GM20431 (cell line): Measurements from ENCODE around the gene TMEM248.
"Not testable (repeated sequence)": the region's sequence is repeated elsewhere in the genome, so short reads cannot be mapped to it uniquely, and the experiment has no call there.

Experiments
- in situ Hi-C: fragments of 300-500 bp; cut with MseI, MboI; formaldehyde crosslinking; loops from one replicate; pipeline ENCODE4 v1.15.0; 2020; ENCODE audit warnings: low sequenced_read_pairs; ENCODE audit not compliant: unreplicated experiment

TMEM248 gene

DNA sequence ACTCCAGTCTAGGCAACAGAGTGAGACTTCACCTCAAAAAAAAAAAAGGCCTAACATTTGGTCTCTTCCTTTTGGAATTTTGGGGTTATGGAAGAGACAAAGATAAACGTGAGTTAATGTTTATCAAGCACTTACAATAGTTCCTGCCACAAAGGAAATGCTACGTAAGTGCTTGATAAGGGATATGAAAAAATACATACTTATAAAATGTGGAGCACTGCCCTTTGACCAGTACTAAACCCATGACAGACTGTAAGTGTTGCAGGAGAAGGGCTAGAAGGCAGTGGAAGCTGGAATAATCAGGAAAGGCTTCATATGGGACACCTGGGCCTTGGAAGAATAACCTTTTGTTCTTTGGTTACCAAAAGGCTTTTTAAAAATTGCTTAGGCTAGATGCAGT is 25.5 kb downstream of the TMEM248 start:
- in situ Hi-C loops, result no loop called here

DNA sequence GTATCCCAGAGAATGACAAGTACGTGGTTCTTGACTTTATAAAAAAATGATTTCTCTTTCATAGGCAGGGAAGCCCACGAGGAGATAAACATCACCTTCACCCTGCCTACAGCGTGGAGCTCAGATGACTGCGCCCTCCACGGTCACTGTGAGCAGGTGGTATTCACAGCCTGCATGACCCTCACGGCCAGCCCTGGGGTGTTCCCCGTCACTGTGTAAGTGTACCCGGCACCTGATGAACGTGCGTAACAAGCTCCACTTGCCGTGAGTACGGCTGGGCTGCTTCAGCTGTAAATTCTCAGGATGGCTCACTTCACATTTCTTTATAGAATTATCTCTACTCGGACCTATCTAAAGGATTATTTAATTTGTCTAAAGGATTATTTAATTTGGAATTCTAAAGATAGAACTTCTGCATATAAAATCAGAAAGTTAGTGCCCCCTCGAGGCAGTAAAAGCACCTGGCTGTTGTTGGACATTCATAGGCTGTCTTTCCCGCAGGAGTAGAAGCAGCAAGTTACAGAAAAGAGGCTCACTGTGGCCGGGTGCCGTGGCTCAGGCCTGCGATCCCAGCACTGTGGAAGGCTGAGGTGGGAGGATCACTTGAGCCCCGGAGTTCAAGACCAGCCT is 27.6 kb downstream of the TMEM248 start:
- in situ Hi-C loops, result no loop called here

DNA sequence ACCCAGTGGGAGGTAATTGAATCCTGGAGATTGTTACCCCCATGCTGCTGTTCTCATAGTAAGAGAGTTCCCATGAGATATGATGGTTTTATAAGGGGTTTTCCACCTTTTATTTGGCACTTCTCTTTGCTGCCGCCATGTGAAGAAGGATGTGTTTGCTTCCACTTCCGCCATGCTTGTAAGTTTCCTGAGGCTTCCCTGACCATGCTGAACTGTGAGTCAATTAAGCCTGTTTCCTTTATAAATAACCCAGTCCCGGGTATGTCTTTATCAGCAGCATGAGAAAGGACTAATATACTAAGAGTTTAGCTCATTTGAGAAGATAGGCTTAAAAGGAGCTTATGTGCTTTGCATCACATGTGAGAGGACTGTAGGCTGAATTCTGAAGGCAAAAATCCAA is 29.3 kb downstream of the TMEM248 start:
- in situ Hi-C loops, result no loop called here

GRCh38 chr7:66950763-66951162 is 29.7 kb downstream of the TMEM248 start:
- in situ Hi-C loops, result no loop called here

DNA sequence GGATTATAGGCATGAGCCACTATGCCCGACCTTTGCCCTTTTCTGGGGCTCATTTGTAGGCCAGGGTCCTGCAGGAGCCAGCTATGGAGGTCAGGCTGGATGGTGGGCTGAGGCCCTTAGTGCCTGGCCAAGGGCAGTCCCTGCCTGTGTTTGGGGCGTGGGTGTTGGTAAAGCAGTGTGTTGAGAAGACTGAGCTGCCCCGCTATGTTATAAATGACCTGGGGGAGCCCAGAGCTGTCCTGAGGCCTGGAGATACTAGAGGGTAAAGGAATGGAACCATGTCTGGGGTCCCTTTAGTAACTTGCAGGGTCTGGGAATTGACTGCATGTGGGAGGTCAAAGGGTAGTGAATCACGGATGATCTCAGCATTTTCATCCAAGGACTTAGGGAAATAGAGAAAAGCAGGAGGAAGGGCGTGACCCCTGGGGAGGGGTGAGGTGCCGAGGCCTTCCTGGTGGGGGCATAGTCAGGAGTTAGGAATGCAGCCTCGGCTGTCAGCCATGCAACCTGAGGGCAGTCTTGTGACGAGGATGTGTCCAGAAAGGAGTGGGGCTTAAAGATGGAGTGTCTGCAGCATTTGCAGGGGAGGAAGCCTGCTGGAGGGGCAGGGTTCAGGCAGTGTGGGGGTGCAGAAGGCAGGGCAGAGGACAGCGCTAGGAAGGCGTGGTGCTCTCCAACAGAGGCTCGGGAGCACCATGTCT is 31.5 kb downstream of the TMEM248 start:
- in situ Hi-C loops, result no loop called here

DNA sequence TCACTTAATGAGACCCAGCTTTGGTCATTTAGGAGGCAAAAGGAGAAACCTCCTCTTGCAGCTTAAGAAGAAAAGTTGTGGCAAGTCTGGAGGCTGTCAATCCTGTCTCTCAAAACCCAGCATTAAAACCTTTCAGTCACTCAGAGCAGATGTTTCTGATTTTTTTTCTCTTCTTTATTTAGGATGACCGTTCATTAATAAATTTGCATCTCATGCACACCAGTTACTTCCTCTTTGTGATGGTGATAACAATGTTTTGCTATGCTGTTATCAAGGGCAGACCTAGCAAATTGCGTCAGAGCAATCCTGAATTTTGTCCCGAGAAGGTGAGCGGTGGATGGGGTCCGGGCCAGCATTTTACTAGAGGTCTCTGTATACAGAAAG is 32.0 kb downstream of the TMEM248 start:
- in situ Hi-C loops, result no loop called here

GRCh38 chr7:66957595-66958290 is 36.7 kb downstream of the TMEM248 start:
- in situ Hi-C loops, result no loop called here

DNA sequence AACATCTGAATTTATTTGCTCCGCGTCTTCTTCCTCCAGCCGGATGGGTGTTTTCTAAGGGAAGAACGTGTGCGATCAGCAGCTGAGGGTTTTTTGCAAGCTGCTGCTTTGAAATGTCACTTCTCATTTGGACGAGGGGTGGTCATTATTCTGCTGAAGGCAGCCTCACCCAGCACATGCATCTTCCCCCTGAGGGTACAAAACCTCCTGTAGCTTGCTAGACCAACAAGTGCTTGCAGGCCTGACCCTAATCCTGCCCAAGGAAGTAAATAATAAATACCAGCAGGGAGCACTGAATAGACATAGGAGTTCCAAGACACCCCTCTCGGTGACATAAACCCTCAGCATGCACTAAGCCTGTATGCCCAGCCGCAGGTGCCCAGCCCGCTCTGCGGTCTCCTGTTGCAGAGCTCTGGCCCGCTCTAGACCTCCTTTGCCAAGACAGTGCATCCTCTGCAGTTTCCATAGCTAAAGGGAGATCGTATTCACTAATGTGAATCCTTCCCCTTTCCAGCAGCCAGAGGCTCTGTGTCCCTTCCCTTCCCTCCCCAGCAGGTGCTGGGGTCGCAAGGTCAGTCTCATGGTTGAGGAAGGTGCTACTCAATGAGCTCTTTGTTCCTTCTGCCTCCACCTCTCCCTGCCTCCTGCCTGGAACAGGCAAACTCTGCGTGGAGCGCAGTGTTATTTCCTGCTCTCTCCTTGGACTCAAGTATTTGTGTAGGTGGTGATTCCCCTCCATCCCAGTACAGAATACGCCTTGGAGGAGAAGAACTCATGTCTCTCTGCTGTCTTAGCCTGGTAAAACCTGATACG is 37.7 kb downstream of the TMEM248 start:
- in situ Hi-C loops, result no loop called here

GRCh38 chr7:66960192-66960591 is 39.2 kb downstream of the TMEM248 start:
- in situ Hi-C loops, result no loop called here

DNA sequence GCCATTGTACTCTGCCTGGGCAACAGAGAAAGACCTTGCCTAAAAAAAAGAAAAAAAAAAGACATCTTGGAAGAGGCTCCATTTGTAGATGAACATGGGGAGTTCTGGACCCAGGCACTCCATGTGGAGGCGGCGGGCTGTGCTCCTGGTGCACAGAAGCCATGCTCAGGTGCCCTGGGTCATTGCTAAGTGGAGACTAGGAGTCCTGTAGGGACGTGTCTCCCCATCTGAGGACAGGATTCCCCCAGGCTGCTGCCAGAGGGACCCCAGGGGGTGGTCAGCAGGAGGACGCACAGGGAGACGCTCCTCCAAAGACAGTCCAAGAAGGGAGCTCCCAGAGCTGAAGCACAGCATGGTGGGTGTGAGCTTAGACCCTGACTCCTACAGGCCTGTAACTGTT is 40.1 kb downstream of the TMEM248 start:
- in situ Hi-C loops, result no loop called here

GRCh38 chr7:66964411-66964810 is 43.4 kb downstream of the TMEM248 start:
- in situ Hi-C loops, result no loop called here

GRCh38 chr7:66967029-66967428 is 46.0 kb downstream of the TMEM248 start:
- in situ Hi-C loops, result no loop called here

GRCh38 chr7:66969001-66969400 is 48.0 kb downstream of the TMEM248 start:
- in situ Hi-C loops, result not testable (repeated sequence)

DNA sequence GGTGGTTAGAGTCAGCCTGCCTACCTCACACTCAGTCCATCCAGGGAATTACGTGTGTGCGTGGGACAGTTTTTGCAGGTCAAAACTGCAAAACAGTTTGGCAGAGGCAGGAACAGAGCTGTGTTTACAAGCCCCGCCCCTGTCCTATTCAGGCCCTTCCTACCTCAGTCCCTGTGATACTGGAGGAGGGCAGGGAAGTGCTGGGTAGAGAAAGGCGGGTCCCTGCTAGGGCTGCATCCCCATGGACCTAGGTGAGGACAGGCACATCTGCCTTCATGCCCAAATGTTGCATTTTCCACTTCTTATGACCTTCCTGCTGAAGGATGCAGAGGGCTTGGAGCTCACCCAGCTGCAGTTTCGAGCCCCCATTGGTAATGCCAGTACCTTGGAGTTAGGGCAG is 49.3 kb downstream of the TMEM248 start:
- in situ Hi-C loops, result no loop called here

GRCh38 chr7:66974986-66975590 is 54.1 kb downstream of the TMEM248 start:
- in situ Hi-C loops, result no loop called here

DNA sequence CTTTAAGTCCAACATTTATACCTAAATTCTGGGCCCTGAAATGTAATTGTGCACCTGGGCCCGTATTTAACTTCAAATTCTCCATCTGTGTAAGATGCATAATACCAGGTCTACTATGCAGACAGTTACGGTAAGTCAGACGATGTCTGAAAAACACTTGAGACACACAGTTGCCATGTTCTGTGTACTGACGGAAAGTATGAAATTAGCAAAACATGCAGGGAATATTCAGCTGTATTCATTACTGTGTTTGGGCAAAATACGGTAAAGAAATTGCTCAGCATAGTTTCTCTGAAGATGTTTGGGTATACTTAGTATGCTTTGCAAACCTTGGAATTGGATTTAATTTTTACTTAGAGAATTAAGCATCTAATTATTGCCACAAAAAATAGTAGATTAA is 57.3 kb downstream of the TMEM248 start:
- in situ Hi-C loops, result not testable (repeated sequence)

- in situ Hi-C loops, result not testable (repeated sequence)
Observed at GRCh38 chr7:66979013-66979412, 58.0 kb downstream of the TMEM248 start.

DNA sequence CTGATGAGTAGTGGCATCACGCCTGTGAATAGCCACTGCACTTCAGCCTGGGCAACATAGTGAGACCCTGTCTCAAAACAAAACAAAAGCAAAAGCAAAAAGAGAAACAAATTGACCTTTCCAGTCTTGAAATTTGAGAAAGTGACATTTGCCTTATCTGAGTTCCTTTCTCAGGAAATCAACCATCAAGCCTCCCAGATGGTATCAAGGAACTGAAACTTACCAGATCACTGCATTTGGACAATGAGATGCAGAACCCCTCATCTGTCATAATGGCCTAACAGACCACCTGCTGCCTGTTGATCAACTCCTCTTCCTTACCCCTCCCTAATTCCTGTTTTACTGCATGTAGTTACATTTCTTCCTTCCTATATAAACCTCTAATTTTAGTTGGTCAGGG is 59.3 kb downstream of the TMEM248 start:
- in situ Hi-C loops, result not testable (repeated sequence)

GRCh38 chr7:66989552-66989951 is 68.5 kb downstream of the TMEM248 start:
- in situ Hi-C loops, result not testable (repeated sequence)

DNA sequence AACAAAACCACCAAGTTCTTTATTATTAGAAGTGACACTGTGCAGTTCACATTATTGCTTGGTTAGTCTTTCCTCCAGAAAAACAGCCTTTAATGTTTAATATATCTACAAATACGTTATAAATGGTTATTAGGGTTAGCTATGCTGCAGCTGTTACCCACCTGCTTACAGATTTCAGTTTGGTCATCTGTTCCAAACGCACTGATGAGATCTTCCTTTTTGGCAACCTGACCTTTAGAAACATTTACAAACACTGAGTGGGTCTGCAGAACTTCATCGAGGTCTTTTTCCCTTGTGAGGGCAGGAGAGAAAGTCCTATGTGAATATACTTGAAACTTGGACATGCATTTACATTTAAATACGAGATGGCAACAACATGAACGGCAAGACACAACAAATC is 73.0 kb downstream of the TMEM248 start:
- in situ Hi-C loops, result not testable (repeated sequence)
